Esophagus squamous epithelium (tissue), 4 donors: ENCODE results near the gene MAS1.

Experiments used
- POLR2A ChIP-seq, 4 donors: fragments of 450-650 bp; IDR thresholded peaks; one replicate each; pipeline ENCODE4 v1.6.1; 2017; ENCODE audit warnings: antibody characterized with exemption in 4 of 4, mild to moderate bottlenecking in 4 of 4, moderate library complexity in 3 of 4
- TF ChIP-seq, protein P1 (sequence below), 6 experiments: fragments of 450-650 bp in 4 of 6; fragments of 200-600 bp in 2 of 6; sonication (generic) in 2 of 6; IDR thresholded peaks; one replicate each; pipeline ENCODE4 v1.5.1; 2016 to 2019; ENCODE audit warnings: antibody characterized with exemption in 6 of 6, mild to moderate bottlenecking in 4 of 6, moderate library complexity in 4 of 6

DNA sequence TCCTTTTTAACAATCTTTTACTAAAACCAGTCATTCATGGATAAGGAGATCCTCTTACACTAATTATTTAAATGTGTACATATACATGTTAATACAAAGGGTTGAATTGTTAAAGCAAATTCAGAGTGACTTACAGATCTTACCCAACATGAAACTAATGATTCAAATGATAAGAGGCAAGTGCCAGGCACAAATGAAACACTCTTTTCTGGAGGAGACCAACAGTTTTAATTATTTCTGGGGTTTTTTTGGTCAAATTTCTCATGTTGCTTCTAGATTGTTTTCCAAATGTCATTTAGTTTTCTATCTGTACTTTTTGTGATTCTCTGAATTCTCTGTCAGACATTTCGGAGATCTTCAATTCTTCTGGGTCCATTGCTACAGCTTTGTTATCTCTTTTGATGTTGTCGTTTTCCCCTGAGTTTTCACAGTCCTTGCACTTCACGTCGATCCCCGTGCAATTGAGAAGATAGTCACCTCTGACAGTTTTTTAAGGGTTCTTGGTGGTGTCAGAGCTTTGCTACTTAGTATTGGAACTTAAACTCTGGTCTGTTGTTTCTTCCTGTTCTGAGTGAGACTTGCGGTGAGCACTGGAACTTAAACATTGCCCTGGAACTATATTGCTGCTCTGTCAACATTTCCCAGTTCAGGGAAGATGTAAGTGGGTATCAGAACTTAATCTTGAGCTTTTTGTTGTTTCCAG, 23.2 kb downstream of the MAS1 start:
- TF ChIP-seq, protein P1, sequence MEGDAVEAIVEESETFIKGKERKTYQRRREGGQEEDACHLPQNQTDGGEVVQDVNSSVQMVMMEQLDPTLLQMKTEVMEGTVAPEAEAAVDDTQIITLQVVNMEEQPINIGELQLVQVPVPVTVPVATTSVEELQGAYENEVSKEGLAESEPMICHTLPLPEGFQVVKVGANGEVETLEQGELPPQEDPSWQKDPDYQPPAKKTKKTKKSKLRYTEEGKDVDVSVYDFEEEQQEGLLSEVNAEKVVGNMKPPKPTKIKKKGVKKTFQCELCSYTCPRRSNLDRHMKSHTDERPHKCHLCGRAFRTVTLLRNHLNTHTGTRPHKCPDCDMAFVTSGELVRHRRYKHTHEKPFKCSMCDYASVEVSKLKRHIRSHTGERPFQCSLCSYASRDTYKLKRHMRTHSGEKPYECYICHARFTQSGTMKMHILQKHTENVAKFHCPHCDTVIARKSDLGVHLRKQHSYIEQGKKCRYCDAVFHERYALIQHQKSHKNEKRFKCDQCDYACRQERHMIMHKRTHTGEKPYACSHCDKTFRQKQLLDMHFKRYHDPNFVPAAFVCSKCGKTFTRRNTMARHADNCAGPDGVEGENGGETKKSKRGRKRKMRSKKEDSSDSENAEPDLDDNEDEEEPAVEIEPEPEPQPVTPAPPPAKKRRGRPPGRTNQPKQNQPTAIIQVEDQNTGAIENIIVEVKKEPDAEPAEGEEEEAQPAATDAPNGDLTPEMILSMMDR (IDR thresholded peaks at IDR 0.05), result no peak
- no peak for TF ChIP-seq POLR2A (IDR thresholded peaks at IDR 0.05)
